ENCODE results near the gene RNF111. TPM values are rescaled to one million over a fixed set of nuclear protein-coding genes. Genes with fewer than 3 reads are reported as not detected.

The RNF111 gene
- total RNA-seq, result 14.8 and 16.2 TPM in 2 replicates

GRCh38 chr15:58987491-58988005 lies at the start of gene RNF111:
TSS of gene RNF111 (plus strand) at chr15:58987663. CDS start at chr15:59030823, 43,160 bp downstream.
- DNase-seq (ENCODE audit: low read depth, low spot score), result peak; percentile 88

DNA sequence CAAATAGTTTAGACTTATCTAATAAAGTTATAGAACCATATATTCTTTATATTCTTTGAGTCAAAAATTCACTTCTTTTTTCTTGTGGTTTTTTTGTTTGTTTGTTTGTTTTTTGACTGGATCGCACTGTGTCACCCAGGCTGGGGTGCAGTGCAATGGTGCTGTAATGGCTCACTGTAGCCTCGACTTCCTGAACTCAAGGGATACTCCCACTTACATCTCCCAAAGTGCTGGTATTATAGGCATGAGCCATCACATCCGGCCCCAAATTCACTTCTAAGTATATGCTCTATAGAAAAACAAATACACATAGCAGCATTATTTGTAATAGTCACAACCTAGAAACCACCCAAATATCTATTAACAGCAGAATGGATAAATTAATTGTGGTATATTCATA lies 40.3 kb upstream of the RNF111 start:
- no peak for DNase-seq (ENCODE audit: low read depth, low spot score)

DNA sequence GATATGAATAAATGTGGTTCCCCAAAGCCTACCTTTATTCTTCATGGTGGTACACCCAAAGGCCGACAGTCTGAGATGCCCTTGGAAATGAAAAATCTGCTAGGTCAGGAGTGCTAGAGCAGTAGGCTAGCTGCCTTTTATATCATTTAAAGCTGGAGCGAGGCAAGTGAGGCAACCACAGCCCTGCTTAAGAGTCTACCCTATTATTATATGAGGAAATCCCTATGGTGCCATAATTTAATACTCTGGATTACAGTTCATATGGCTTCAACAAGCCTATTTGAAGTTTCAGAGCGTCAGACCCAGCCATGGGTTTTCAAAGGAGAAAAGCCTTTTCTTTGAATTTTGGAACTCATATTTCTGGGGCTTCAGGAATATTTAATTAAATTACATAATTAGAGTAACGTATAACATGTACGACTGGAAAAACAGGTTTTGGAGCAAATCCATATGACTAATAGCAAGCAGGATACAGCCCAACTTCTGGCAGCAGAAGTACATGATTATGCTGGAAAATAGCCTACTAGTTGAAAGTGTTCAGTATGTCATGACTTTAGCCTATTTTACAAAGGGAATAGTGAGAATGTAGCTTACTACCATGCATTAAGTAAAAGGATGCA lies 36.0 kb upstream of the RNF111 start:
- DNase-seq (ENCODE audit: low read depth, low spot score), result peak; percentile 56

GRCh38 chr15:58952751-58953150 lies 34.7 kb upstream of the RNF111 start:
- DNase-seq (ENCODE audit: low read depth, low spot score), result no peak

GRCh38 chr15:58957101-58957973 lies 30.1 kb upstream of the RNF111 start:
- DNase-seq (ENCODE audit: low read depth, low spot score), result no peak

DNA sequence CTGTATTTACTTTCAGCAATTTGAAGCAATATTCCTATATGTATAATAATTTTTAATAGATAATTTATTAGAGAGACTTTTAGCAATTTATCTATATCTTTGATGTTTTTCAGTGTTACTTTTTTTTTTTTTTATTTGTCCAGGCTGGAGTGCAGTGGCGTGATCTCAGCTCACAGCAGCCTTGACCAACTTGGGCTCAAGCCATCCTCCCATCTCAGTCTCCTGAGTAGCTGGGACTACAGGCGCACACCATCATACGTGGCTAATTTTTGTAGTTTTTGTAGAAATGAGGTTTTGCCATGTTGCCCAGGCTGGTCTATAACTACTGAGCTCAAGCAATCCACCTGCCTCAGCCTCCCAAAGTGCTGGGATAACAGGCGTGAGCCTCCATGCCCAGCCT lies 28.7 kb upstream of the RNF111 start:
- DNase-seq (ENCODE audit: low read depth, low spot score), result no peak

DNA sequence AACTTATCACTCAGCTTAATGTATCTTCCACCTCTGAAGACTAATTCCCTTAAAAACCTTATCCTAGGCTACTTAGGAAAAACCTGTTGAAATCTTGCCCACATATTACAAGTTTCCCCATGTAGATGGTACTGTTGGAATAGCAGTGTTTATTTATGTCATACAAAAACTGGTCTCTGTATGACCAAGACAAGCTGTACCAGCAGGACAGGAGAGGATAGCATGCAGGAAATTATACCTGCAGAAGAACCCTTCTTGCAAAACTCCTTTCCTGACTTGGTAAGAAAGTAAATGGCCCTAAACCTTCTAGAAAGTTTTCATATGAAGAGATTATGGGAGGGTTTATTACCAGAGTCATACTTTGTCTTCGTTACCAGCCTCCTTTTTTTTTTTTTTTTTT lies 25.3 kb upstream of the RNF111 start:
- DNase-seq (ENCODE audit: low read depth, low spot score), result no peak

GRCh38 chr15:58962662-58963565 lies 24.5 kb upstream of the RNF111 start:
- DNase-seq (ENCODE audit: low read depth, low spot score), result no peak

DNA sequence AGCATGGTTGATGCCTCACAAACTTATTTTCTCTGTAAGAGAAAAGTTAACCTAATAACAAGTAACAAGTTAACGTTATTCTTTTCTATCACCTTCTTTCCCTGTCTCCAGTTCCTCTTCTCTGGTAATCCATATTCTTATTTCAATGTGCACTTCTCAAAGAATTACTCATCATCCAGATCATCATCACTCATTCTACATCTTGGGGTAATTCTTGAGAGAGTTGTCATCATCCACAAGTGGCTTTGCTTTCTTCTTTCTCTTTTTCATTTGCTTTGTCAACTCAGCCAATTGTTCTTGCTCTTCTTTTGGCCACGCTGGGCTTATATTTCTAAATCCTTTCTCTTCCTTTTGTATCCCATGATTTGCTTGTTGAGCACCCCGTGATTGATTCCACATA lies 20.8 kb upstream of the RNF111 start:
- no peak for DNase-seq (ENCODE audit: low read depth, low spot score)

GRCh38 chr15:58967479-58967878 lies 20.0 kb upstream of the RNF111 start:
- no peak for DNase-seq (ENCODE audit: low read depth, low spot score)

GRCh38 chr15:58977887-58978286 lies 9.6 kb upstream of the RNF111 start:
- DNase-seq (ENCODE audit: low read depth, low spot score), result no peak

DNA sequence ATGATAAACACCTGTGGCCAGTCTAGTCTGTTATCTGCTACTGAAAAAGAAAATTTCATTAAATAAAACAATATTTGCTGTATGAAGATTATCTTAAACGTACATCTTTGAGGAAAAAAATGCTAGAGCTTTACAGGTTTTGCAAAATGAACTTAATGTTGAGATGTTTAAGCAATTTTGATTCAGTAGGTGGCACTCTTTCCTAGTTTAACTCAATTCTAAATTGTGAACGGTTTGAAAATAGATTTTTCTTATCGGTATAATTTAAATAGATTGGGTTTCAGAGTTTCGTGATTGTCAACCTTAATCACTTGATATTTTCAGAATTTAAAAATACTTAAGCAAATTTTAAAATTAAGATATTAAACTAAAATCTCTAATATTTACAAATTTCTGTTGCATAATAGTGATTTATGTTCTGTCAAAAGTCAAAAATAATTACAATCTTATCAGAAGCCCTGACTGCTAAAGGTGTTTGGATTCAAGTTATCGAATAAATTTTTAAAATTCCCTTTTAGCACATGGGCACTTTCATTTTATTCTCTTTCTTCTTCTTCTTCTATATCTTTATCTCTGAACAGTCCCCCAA lies 7.0 kb upstream of the RNF111 start:
- DNase-seq (ENCODE audit: low read depth, low spot score), result no peak

- no peak for DNase-seq (ENCODE audit: low read depth, low spot score)
These were observed 5.5 kb upstream of the RNF111 start for GRCh38 chr15:58981808-58982475.

DNA sequence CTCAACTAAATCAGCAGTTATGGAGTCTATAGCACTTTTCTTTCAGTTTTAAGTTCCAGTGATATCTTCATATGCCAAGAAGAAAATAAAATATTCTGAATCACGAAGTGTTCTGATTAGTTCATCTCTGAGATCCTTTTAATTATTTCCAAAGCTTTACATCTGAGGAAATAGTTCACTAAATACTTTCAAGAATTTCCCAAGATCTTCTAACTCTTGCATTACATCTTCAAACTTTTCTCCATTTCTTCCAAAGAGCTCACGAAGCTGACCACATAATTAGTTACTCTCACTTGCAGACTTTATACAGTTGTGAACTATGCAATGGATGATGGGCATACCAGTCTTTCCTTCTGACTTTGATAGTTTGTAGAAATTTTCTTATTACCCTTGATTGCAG lies 4.2 kb upstream of the RNF111 start:
- no peak for DNase-seq (ENCODE audit: low read depth, low spot score)

GRCh38 chr15:58985443-58985842 lies 2.0 kb upstream of the RNF111 start:
- no peak for DNase-seq (ENCODE audit: low read depth, low spot score)

DNA sequence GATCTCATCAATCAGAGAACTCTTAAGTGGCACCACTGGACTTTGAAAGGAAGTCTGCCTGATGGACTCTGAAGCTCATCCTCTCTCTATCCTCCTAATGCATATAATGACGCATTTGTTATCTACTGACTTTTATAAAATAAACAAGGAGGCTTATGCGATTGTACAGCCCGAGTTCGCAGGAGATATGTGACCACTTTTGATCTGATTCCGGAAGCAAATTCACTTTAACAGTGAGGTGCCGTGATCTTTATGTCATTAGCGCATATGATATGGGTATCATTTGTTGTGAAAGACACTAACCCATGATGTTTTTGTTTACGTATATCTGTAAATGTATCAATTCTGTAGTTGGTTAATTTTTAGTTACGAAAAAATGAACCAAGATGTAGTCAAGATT lies 427 bp upstream of the RNF111 start:
- no peak for DNase-seq (ENCODE audit: low read depth, low spot score)

DNA sequence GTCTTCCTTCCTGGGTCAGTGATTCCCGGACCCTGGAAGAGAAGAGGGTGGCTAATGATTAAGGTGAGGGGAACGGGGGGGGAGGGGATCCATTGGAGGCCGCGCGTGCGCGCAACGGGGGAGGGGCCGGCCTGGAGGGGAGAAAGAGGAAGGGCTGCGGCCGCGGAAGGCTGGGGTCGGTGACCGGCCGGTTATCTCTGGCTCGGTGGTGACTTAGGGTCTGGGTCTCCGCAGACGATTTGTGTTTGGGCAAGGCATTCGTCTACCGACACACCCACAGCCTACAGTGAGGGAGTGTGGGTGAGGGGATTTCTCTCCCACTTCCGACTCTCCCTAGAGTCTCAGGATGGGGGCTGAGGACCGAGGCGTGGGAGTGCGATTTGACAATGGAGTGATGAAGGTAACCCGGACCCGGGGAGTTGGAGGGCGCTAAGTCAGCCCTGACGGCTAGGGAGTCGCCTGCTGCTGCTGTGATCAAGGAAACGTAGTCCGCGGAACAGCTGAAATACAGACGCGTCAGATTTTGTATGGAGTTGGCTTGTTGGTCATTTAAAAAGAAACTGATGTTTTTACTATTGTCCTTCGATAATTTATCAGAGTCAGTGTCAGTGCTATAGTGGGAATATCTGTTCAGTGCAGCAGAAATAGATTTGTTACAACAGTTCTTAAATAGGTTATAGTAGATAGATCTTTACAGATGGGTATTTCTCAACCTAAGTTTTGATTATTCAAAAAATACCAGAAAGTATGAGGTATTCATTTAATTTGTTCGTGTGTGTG lies 733 bp downstream of the RNF111 start:
- no peak for DNase-seq (ENCODE audit: low read depth, low spot score)

DNA sequence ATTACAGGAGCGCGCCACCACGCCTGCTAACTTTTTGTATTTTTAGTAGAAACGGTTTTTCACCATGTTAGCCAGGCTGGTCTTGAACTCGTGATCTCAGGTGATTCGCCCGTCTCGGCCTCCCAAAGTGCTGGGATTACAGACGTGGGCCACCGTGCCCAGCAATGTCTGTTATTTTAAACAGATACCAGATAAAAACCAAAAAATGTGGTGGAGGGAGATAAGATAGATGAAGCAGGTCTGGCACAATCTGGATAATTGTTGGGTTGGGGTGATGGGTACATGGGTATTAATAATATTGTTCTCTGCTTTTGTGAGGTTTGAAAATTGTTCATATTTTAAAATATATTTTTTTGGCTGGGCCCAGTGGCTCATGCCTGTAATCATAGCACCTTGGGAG lies 4.7 kb downstream of the RNF111 start:
- DNase-seq (ENCODE audit: low read depth, low spot score), result no peak

GRCh38 chr15:58994906-58995453 lies 7.5 kb downstream of the RNF111 start:
- no peak for DNase-seq (ENCODE audit: low read depth, low spot score)

DNA sequence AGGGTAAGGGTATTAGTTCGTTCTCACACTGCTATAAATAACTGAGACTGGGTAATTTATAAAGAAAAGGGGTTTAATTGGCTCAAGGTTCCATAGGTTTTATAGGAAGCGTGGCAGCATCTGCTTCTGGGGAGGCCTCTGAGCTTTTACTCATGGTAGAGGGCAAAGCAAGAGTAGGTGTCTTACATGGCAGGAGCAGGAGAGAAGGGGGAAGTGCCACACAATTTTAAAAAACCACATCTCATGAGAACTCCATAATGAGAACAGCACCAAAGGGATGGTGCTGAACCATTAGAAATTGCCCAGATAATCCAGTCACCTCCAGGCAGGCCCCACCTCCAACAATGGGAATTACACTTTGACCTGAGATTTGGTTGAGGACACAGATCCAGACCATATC lies 12.2 kb downstream of the RNF111 start:
- DNase-seq (ENCODE audit: low read depth, low spot score), result no peak

Measured in pulmonary artery endothelial cell (primary cell).